Erythroblast (primary cell): ENCODE measurements around the gene TGFBR2.

Source experiments
- DNase-seq, 2 experiments: peaks; one replicate each; lab custom pipeline; 2025; lab: John Stamatoyannopoulos, UW
- GATA1 ChIP-seq: IDR thresholded peaks from 2 replicates; pipeline ENCODE4 v1.6.1; 2011; ENCODE audit warnings: low read depth, mild to moderate bottlenecking, control low read depth, low read length, moderate library complexity
- POLR2A ChIP-seq: IDR thresholded peaks from 2 replicates; pipeline ENCODE4 v1.6.1; 2011; ENCODE audit warnings: mild to moderate bottlenecking, low read length

TGFBR2 gene

DNA sequence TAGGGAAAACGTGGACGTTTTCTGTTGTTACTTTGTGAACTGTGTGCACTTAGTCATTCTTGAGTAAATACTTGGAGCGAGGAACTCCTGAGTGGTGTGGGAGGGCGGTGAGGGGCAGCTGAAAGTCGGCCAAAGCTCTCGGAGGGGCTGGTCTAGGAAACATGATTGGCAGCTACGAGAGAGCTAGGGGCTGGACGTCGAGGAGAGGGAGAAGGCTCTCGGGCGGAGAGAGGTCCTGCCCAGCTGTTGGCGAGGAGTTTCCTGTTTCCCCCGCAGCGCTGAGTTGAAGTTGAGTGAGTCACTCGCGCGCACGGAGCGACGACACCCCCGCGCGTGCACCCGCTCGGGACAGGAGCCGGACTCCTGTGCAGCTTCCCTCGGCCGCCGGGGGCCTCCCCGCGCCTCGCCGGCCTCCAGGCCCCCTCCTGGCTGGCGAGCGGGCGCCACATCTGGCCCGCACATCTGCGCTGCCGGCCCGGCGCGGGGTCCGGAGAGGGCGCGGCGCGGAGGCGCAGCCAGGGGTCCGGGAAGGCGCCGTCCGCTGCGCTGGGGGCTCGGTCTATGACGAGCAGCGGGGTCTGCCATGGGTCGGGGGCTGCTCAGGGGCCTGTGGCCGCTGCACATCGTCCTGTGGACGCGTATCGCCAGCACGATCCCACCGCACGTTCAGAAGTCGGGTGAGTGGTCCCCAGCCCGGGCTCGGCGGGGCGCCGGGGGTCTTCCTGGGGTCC lies at the start of gene TGFBR2:
Gene TGFBR2, plus strand, starts transcription at position 301 of the 731 bp plus-strand sequence. Its CDS starts 283 bp downstream, at position 584.
- DNase-seq: peak; percentile 88
- peak; percentile 66 for TF ChIP-seq POLR2A
- TF ChIP-seq GATA1: no peak

DNA sequence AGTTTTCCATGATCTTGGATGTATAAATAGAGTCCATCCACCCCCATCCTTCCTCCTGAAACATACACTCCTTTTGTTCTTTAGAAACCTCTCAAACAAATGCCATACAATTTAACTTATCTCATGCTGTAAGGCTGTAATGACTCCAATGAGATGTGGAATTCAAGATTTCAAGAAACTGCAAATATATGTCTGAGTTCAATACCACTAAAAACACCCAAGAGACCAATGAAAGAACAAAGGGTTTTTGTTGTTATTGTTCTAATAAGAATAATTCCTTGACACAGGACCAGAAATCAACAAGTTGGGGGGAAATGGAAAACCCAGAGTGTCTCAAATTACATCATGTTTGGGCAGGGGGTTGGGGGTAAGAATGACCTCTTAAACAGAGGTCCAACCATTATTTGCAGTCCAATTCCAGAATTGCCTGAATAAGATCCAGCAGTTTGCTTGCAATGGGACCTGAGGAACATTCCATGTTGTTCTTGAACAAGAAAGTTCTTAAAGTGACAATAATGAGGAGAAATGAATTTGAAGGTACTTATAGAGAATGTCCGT lies 48.6 kb upstream of the TGFBR2 start:
- DNase-seq: no peak
- TF ChIP-seq POLR2A (no peak), GATA1 (no peak)

DNA sequence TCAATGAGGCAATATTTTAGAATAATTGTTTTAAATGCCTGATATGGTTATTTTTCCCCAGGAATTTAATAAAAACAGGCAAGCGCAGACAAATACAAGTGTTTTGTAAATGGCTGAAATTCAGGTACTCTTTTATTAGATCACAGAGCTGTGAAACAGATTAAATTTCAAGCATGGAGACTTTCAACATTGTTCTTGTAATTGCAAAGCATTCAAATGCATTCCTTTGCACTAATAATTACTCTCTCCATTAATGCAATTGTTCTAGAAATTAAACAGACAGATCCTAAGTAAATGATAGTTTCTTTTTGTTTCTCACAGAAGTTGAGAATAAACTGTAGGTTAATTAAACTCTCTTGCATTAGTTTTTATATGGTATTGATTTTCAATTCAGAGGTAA lies 42.4 kb upstream of the TGFBR2 start:
- TF ChIP-seq POLR2A (no peak), GATA1 (no peak)
- no peak for DNase-seq

DNA sequence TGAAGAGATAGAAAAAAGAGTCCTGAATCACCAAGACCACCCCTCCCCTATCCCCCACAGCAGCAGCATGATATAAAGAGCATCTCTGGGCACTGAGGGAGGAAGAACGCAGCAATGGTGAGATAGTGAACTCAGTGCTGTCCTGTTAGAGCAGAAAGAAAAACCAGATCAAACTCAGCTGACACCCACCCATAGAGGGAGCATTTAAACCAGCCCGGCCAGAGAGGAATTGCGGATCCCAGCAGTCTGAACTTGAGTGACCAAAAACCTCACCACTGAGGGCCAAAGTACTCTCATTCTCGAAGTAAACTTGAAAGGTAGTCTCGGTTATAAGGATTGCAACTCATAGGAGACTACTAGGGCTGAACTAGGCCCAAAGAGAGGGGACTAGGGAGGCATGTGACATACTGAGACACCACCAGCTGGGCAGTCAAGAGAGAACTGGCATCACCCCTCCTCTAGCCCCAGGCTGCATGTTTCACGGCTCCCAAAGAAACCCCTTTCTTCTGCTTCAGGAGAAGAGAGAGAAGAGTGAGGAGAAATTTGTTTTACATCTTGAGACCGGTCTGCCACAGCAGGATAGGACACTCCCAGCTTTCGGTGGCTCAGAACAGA lies 39.2 kb upstream of the TGFBR2 start:
- TF ChIP-seq GATA1: no peak
- no peak for TF ChIP-seq POLR2A
- DNase-seq: no peak

DNA sequence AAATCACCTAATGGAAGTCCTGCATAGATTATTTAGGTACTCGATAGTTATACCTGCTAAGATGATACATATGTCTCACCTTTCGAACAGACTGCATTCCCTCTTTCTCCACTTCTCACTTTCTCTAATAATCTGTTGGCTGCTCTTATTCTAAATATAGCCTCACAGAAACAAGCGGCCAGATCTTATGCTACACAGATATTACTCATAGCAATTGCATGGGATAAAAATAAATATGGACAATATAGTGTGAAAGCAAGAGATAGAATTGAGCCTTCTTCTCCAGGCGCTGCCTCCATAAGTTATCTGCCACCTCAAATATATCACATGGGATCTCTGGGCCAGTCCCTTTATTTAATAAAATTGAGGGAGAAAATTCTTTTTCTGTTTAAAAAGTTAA lies 29.5 kb upstream of the TGFBR2 start:
- TF ChIP-seq GATA1 (no peak), POLR2A (no peak)
- DNase-seq: no peak

DNA sequence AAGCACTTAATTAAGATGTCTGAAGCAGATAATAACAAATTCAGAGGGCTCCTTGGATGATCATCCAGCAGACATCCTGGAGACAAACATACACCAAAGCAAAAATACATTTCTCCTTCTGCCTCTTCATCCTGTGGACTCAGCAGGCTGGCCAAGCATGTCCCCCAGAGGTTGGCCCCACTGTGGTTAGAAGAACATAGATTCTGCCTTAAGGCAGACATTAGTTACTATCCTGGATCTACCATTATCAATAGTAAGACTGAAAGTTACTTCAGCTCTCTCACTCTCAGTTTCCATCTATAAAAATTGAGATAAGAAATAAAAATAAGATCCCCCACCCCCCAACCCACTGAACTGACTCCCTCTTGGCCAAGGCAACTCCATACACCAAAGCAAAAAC lies 28.6 kb upstream of the TGFBR2 start:
- TF ChIP-seq GATA1: no peak
- no peak for DNase-seq

DNA sequence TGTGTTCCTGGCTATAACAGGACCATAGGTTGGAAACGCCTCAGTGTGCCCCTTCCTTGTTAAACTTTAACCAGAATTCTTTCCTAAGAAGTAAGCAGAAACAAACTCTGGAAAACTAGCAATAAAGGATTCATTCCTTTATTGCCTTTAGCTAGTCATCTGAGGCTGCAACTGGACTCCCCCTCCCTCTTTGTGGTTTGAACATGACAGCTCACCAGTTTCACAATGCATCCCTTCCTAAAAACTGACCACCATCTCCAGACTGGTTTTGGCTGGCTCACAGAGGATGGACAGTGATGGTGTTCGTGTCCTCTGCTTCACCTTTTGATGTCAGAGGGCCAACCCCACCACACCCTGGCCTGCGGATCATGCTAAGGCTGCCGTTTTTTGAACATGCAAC lies 27.9 kb upstream of the TGFBR2 start:
- TF ChIP-seq GATA1: no peak
- DNase-seq: no peak

DNA sequence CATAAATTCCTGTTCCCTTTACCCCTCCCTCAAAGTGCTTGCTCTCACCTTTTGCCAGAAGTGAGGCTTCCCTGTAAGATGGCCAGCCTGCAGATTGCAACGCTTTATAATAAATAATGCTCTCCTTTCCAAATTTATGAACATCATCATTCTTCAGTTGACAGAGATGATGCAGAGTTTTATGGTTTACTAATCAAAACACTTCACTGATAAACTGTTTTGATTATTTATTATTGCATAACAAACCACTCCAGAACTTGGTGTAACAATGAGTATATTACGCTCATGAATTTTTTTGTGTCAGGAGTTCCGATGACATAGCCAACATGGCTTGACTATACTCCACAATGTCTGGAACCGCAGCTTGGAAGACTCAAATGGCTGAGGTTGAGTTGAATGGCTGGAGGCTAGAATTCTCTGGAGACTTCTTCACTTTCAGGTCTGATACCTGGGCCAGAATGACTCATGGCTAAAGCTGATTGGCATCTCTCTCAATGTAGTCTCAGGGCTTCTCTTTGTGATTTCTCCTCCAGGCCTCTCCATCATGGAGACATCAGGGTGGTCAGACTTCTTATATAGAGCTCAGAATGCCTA lies 27.3 kb upstream of the TGFBR2 start:
- DNase-seq: no peak
- TF ChIP-seq POLR2A: no peak
- no peak for TF ChIP-seq GATA1

DNA sequence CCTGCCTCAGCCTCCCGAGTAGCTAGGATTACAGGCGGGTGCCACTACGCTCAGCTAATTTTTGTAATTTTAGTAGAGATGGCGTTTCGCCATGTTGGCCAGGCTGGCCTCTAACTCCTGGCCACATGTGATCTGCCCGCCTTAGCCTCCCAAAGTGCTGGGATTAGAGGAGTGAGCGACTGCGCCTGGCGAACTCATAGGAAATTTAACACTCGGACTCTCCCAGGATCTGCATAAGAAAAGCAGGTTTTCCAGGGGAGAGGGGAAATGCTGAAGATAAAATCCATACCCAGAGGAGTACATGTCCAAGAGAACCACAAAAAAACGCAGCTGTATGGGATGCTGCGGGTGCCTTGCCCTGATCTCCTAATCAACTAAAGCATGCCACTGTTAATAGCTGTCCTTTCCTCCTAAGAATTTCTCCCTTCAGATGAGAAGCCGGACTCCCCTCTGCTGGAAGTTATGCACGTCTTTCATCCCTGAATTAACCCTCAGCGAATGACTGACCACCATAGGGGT lies 25.3 kb upstream of the TGFBR2 start:
- DNase-seq: no peak
- TF ChIP-seq GATA1 (no peak), POLR2A (no peak)

DNA sequence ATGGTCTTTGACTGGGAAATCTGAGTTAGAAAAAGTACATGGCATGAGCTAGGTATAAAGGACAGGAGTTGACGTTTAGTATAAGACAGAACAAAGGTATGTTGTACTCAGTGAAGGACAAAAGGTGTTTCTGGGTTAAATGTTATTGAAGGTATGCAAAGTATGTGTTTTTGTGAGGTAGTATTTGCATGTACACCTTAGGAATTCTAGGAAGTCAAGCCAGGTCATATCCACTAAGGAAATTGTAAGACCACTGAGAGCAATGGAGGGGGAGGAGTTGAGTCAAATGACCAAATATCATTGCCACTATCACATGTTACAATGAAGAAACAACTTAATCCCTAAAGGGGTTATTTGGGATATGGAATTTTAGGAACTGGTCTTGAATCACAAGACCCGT lies 24.4 kb upstream of the TGFBR2 start:
- TF ChIP-seq GATA1: no peak
- TF ChIP-seq POLR2A: no peak
- DNase-seq: no peak

DNA sequence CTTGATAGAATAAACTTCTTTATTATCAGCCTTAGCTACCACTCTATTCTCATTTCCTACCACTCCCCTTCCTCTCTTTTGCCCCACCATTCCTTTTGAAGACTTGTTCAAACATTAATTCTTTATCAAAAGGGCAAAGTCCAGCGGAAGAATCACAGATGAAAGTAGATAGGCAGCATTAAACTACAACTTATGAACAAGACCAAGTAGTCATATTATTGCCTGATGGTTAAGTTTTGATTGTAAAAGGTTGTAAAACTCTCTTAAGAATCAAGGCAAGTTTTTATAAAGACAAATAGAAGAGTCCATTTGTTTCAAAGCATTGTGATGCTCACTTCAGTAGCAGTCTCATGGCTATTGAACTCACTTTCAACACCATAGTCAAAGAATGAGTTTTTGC lies 22.4 kb upstream of the TGFBR2 start:
- no peak for DNase-seq
- TF ChIP-seq POLR2A (no peak), GATA1 (no peak)

DNA sequence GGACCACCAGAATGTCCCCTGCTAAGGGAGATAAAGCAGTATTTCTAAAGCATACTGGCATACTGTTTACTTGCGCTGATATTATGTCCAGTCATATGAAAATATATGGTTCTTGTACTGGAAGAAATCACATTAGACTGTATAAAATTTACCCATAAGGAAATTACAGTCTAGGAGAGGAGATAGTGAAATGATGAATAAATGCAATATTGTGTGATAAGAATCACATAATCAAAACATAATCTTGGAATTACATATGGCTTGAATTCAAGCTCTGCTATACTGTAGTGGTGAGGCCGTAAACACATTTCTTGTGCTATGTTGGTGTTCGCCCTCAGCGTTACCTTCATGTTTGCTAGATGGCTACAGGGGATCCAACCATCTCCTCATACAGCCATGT lies 20.7 kb upstream of the TGFBR2 start:
- no peak for DNase-seq
- TF ChIP-seq POLR2A (no peak), GATA1 (no peak)

DNA sequence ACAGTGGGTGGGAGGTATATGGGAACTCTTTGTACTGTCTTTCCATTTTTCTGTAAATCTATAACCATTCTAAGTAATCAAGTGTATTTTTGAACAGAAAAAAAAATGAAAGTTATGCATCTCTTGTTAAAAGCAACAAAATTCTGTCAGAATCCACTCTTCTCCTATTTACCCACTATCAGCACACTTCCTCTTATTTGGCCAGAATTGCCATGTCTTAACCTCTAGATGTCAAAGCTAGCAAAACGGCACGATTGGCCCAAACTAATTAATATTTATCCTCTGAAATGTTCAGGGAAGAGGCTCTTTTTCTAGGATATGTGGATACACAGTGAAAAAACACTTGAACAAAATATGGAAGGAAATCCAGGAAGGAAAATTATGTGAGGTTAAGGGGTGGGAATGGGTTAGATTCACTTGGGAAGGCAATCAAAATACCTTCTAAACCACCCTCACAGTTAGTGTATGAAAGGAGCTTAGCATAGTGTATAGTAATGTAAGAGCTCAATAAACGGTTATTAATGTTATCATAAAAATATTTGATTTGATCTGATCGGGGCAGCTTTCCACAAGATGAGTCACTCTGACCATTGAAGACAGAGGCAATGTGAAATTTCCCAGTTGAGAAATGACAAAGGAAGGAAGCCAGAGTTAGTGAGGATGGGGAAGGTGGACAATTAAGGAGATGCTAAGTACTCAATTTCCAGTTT lies 20.1 kb upstream of the TGFBR2 start:
- no peak for DNase-seq
- TF ChIP-seq GATA1: no peak
- TF ChIP-seq POLR2A: no peak
